ENCODE measurements around the gene C12orf60.

The C12orf60 gene

GRCh38 chr12:14858513-14858912 is 55.0 kb downstream of the C12orf60 start:
- no peak for TF ChIP-seq Cebpa-rat (IDR thresholded peaks at IDR 0.05)
- H3K36me3 ChIP-seq, result no peaks in the 10 kb centered on the region
- no peaks in the 10 kb centered on the region for H4K20me1 ChIP-seq
- no peak overlapping the region for H3K4me2 ChIP-seq
- peaks cover 36% of the 10 kb centered on the region for H3K9me3 ChIP-seq
- no peak overlapping the region for H3K4me3 ChIP-seq
- no peak overlapping the region for H3K27ac ChIP-seq
- no peak overlapping the region for H3K9ac ChIP-seq
- no peaks in the 10 kb centered on the region for H3K4me1 ChIP-seq
- no peaks in the 10 kb centered on the region for H3K27me3 ChIP-seq

GRCh38 chr12:14860490-14860889 is 57.0 kb downstream of the C12orf60 start:
- Histone ChIP-seq H3K4me2 (no peak overlapping the region), H3K9me3 (peaks cover 36% of the 10 kb centered on the region), H3K27me3 (no peaks in the 10 kb centered on the region), H3K9ac (no peak overlapping the region), H4K20me1 (no peaks in the 10 kb centered on the region), H3K27ac (no peak overlapping the region), H3K4me3 (no peak overlapping the region), H3K4me1 (no peaks in the 10 kb centered on the region), H3K36me3 (no peaks in the 10 kb centered on the region)
- TF ChIP-seq Cebpa-rat (IDR thresholded peaks at IDR 0.05), result no peak

DNA sequence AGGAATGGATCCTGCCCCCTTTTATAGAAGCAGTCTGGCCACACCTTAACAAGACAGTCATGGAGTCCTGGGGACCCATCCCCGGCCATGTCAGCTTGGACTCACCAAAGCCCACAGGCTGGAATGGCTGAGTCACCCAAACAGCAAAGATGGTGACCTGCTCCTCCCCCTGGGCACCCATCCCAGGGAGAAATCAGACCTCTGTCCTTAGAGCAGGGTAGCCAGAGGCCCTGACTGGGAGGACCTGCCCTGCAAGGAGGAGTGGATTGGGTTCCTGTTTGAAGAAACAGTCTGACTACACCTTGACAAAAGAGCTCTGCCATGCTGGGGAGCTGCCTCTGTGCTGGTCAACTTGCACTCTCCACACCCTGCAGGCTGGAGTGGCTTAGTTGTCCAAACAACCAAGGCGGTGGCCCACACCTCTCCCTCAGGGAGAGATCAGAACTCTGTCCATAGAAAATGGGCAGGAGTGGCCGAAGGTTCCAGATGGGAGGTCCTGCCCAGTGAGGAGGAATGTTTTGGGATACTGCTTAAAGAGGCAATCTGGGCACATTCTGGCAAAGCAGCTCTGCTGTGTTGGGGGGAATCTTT is 65.5 kb downstream of the C12orf60 start:
- H3K27me3 ChIP-seq, result no peaks in the 10 kb centered on the region
- no peaks in the 10 kb centered on the region for H4K20me1 ChIP-seq
- no peak overlapping the region for H3K4me2 ChIP-seq
- no peak for TF ChIP-seq Cebpa-rat (IDR thresholded peaks at IDR 0.05)
- H3K36me3 ChIP-seq, result no peaks in the 10 kb centered on the region
- no peak overlapping the region for H3K4me3 ChIP-seq
- H3K27ac ChIP-seq, result no peak overlapping the region
- peaks cover 29% of the 10 kb centered on the region for H3K9me3 ChIP-seq
- no peak overlapping the region for H3K9ac ChIP-seq
- no peaks in the 10 kb centered on the region for H3K4me1 ChIP-seq

- TF ChIP-seq Cebpa-rat (IDR thresholded peaks at IDR 0.05), result no peak
- no peaks in the 10 kb centered on the region for H3K36me3 ChIP-seq
- H3K4me1 ChIP-seq, result no peaks in the 10 kb centered on the region
- no peaks in the 10 kb centered on the region for H3K27me3 ChIP-seq
- H3K9ac ChIP-seq, result no peak overlapping the region
- H3K4me2 ChIP-seq, result no peak overlapping the region
- H3K4me3 ChIP-seq, result no peak overlapping the region
- H4K20me1 ChIP-seq, result no peaks in the 10 kb centered on the region
- H3K27ac ChIP-seq, result no peak overlapping the region
- peaks cover 27% of the 10 kb centered on the region for H3K9me3 ChIP-seq
Observed at GRCh38 chr12:14871247-14871646, 67.8 kb downstream of the C12orf60 start.

- Histone ChIP-seq H3K27me3 (no peaks in the 10 kb centered on the region), H3K9me3 (peaks cover 21% of the 10 kb centered on the region), H3K36me3 (no peaks in the 10 kb centered on the region), H3K4me1 (no peaks in the 10 kb centered on the region), H3K4me2 (no peak overlapping the region), H3K4me3 (no peak overlapping the region), H4K20me1 (no peaks in the 10 kb centered on the region), H3K9ac (no peak overlapping the region), H3K27ac (no peak overlapping the region)
- no peak for TF ChIP-seq Cebpa-rat (IDR thresholded peaks at IDR 0.05)
Observed at GRCh38 chr12:14871886-14872285, 68.4 kb downstream of the C12orf60 start.

DNA sequence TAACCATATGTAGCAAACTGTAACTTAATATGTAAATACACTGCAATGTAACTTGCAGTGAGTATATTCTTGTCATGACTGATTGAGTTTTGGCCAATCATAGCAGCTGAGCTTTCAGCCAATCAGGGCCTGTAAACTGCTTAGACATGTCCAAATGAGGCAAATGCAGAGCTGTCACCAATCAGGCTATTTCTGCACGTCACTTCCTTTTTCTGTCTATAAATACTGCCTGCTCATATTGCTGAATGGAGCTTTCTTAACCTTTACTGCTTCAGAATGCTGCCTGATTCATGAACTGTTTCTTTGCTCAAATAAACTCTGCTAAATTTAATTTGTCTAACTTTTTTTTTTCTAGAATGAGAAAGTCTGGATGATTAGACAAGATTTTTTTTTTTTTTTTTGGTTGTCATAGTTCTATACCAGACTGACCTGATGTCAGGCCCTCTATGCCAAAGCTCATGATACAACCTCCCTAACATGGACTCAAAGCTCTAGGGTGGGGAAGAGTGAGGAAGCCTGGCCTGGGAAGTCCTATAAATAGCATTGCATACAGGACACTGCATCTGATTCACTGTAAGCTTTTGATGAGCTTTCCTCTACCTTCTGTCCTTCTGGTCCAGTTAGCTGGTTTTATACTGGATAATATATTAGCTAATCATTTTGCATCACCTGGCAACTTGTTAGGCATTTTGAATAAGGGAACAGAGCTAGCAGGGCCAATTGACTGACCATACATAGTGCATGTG is 70.1 kb downstream of the C12orf60 start:
- H3K27me3 ChIP-seq, result no peaks in the 10 kb centered on the region
- no peak for TF ChIP-seq Cebpa-rat (IDR thresholded peaks at IDR 0.05)
- H3K4me3 ChIP-seq, result no peak overlapping the region

More for the DNA sequence above, 70.1 kb downstream of the C12orf60 start:
- Histone ChIP-seq H4K20me1 (no peaks in the 10 kb centered on the region), H3K36me3 (no peaks in the 10 kb centered on the region), H3K9me3 (peaks cover 6% of the 10 kb centered on the region), H3K4me2 (no peak overlapping the region), H3K4me1 (no peaks in the 10 kb centered on the region), H3K9ac (no peak overlapping the region), H3K27ac (no peak overlapping the region)
